Activated naive CD4-positive, alpha-beta T cell treated with anti-CD3 and anti-CD28 coated beads, Interleukin-2, amount 50 U/mL, for 72 hours (primary cell): Measurements from ENCODE around the gene ARGLU1. TPM values are rescaled to one million over a fixed set of nuclear protein-coding genes. Genes with fewer than 3 reads are reported as not detected.

Experiments used
- ATAC-seq, 2 donors: fragments of 150-1000 bp; cut with Tn5 transposase; 2 replicates each; pipeline ENCODE4 v1.10.0; 2021; ENCODE audit warnings: mild to moderate bottlenecking in 2 of 2, moderate library complexity in 2 of 2
- DNase-seq, 2 donors: peaks; one replicate each; pipeline ENCODE4 v3.0.0; 2021 to 2022; ENCODE audit warnings: low spot score in 2 of 2
- H3K27ac Mint-ChIP-seq, 2 donors: one replicate each; pipeline ENCODE4 v1.8.0; 2022; ENCODE audit warnings: mild to moderate bottlenecking in 2 of 2, mixed read lengths in 2 of 2
- H3K36me3 Mint-ChIP-seq, 2 donors: one replicate each; pipeline ENCODE4 v1.8.0; 2022; ENCODE audit warnings: mixed read lengths in 2 of 2
- H3K9me3 Mint-ChIP-seq, 2 donors: one replicate each; pipeline ENCODE4 v1.8.0; 2022; ENCODE audit warnings: mixed read lengths in 2 of 2
- total RNA-seq, 2 donors: library from RNA; stranded (reverse); gene quantifications; one replicate each; pipeline ENCODE4 v1.2.3, GENCODE V29; 2022

ARGLU1 gene
- total RNA-seq, 2 donors from 2014 or later = 78.2 to 79.3 TPM

- Mint-ChIP-seq H3K27ac (no peak overlapping the region), H3K9me3 (no peaks in the 10 kb centered on the region)
- no peak for ATAC-seq
Observed at GRCh38 chr13:106522898-106523525, 44.9 kb downstream of the ARGLU1 start.

GRCh38 chr13:106522112-106522705 lies 45.7 kb downstream of the ARGLU1 start:
- no peak for ATAC-seq
- DNase-seq = no peak
- no peak overlapping the region for H3K27ac Mint-ChIP-seq
- H3K9me3 Mint-ChIP-seq = no peaks in the 10 kb centered on the region
- no peaks in the 10 kb centered on the region for H3K36me3 Mint-ChIP-seq

More at GRCh38 chr13:106522898-106523525, 44.9 kb downstream of the ARGLU1 start:
- H3K36me3 Mint-ChIP-seq = no peaks in the 10 kb centered on the region
- DNase-seq = no peak

DNA sequence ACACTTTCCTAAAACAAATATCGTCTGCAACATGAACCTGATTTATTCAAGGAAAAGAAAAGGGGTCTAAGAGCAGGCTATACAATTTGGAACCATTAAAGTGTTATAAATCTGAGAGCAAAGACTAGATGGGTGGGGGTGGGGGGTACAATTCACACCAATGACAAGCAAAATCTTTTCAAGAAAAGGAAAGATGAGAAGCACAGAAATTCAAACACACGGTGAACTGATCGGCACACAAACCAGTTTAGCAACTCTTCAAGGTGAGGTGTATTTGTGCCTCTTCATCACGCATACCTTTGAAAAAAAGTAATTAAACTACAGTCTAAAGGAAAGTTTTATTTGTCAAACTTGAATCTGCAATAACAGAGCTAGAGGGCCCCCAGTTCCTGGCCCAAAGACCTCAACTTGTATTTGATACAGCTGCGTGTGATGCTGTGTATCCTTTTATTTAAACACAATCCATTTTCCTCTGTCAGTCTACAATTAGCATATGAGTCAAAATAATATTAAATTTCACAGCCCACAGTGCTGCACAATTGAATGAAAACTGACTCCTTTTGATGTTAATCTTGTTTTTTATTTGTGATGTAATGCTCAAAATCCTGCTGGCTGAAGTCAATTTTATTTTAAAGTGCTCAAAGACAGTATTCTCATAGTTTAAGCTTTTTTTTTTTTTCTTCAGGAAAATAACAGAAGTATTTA lies 46.7 kb downstream of the ARGLU1 start:
- no peak overlapping the region for H3K27ac Mint-ChIP-seq
- H3K9me3 Mint-ChIP-seq = no peaks in the 10 kb centered on the region
- ATAC-seq (no peak), DNase-seq (no peak)
- no peaks in the 10 kb centered on the region for H3K36me3 Mint-ChIP-seq

DNA sequence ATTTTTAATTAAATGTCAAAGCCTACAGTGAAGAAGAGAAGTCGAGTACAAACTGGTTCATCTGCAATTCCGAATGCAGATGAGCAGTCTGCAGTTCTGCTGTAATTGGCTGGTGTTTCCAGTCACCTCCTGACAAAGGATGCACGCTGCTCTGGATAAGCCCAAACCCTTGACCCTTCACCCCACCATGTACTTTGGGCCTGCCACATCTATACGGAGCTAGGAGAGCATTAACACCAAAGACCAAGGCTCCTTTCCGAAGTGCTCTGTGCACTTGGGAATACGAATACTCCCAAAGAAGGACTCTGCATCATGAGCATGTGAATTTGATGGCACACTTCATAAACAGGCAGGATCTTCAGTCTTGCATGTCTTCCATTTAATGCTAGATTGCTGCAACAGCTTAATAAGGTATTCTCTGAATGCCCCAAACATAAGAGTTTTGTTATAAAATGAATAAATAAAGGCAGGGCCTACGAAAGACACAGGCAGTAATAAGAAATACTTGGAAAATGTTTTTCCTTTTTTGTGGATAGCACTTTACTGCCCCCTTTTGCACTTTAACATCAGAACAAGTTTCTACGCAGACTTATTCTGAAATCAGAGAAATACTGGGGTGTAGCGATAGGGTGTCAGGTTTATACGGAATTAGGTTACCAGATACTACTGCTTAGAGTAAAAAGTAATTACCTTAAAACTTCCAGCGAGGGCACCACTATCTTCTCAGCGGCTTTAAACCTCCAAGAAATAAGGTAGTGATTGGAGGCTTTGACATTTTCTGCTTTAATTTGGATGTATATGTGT lies 47.5 kb downstream of the ARGLU1 start:
- DNase-seq (no peak), ATAC-seq (no peak)
- Mint-ChIP-seq H3K27ac (no peak overlapping the region), H3K9me3 (no peaks in the 10 kb centered on the region), H3K36me3 (no peaks in the 10 kb centered on the region)

- ATAC-seq (no peak), DNase-seq (no peak)
- H3K36me3 Mint-ChIP-seq = no peaks in the 10 kb centered on the region
- no peaks in the 10 kb centered on the region for H3K9me3 Mint-ChIP-seq
- no peak overlapping the region for H3K27ac Mint-ChIP-seq
Observed at GRCh38 chr13:106518512-106518911, 49.4 kb downstream of the ARGLU1 start.

DNA sequence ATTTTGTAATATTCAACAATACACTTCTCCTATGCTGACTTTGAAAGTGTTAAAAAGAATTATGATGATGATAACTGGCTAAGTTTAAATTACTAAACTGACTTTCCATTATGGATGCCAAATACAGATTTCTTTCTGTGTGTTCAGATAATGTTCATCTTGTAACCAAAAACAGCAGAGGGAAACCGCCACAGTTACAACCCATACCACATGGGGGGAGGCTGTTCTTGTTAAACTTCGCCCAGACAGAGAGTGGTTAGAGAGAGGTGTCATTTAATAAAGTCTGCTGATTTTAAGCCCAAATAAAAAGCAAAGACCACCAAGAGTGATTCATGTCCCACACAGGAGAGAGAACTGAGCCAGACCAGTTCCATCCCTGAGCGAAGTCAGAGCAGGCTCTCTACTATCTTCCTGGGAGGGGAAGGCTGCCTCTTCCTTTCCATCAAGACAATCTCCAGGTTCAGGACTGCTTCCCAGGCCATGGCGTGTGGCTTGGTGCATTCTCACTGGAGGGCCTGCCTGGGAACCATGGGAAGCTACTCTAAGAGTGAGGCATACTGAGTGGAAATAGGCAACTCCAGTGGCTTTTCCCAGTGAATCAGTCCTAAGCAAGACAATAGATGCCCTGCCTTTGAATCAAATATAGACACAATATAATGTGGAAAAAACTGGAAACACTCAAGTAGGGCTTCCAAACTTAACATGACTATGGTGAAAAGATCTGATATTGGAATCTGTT lies 50.7 kb downstream of the ARGLU1 start:
- Mint-ChIP-seq H3K9me3 (no peaks in the 10 kb centered on the region), H3K36me3 (no peaks in the 10 kb centered on the region), H3K27ac (no peak overlapping the region)
- DNase-seq (no peak), ATAC-seq (no peak)

- H3K36me3 Mint-ChIP-seq = no peaks in the 10 kb centered on the region
- H3K27ac Mint-ChIP-seq = no peak overlapping the region
- DNase-seq (no peak), ATAC-seq (no peak)
- H3K9me3 Mint-ChIP-seq = no peaks in the 10 kb centered on the region
Observed at GRCh38 chr13:106515635-106516254, 52.2 kb downstream of the ARGLU1 start.

DNA sequence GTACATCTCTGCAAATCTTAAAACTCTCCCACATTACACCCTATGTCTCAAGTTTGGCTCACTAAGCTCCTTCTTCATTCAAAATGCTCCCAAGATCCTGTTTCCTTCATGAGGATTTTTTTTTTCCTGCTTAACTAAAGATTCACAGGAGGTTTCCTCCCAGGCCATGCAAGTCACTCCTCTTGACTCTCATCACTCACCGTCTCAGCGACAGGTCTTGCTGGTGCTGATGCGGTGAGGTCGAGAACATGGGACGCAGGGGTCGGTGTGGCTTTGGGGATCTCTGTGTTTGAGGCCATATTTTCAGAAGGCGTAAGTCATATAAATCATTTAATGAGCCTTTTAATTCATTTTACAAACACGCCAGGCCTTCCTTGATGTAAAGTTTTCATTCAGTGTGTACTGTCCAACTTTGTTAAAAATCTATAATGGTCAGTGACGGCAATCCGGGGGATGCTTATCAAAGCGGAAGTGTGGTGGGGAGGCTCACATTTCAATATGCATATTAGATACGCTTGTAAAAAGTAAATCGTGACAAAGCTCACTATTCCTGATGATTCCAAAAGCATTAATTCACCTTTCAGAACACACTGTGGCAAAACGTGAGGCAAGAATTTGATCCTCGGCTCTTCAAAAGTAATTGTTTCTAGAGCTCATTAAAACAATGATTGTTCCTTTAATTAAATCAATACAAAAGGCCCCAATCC lies 52.9 kb downstream of the ARGLU1 start:
- no peaks in the 10 kb centered on the region for H3K9me3 Mint-ChIP-seq
- no peak for DNase-seq
- no peak for ATAC-seq
- H3K36me3 Mint-ChIP-seq = no peaks in the 10 kb centered on the region
- no peak overlapping the region for H3K27ac Mint-ChIP-seq

DNA sequence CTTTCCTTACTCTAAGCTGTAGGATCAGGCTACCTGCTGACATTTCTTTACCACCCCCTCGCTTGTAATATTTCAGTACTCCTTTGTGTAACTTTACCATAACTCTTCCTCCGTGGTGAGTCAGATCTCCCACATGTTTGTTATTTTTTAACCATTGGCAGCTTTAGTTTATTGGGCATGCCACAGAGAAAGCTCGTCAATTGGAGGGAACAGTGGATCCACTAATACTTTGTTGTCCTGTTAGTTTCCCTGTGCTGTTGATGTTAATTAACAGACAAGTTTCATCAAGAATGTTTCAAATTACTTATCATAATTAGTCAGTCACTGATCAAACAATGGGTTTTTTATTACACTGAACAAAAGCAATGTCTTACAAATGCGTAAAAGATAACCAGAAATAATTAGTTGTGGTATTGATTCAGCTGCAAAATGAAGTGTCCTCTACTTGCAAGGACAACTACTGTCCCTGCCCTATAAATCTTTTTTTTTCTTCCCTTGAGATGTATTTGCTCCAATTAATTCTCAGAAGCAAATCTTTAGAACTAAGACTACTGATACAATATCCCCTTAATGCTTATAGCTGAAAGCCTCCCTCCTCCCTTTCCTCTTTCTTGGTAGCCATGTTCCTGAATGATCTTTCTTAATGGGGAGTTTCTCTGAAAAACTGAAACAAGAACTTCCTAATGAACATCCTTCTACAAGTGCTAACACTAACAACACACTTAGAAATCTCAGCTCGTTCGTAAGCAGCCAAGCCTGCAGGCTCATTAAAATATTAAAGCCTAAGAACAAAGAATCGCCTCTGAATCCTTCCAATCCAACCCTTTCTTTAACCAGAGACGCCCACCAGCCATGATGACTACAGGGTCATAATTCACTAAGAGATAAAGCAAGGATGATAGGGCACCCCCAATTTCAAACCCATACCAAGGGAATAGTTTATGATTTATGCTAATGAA lies 54.6 kb downstream of the ARGLU1 start:
- DNase-seq (no peak), ATAC-seq (no peak)
- H3K36me3 Mint-ChIP-seq = no peaks in the 10 kb centered on the region
- no peaks in the 10 kb centered on the region for H3K9me3 Mint-ChIP-seq
- H3K27ac Mint-ChIP-seq = no peak overlapping the region

DNA sequence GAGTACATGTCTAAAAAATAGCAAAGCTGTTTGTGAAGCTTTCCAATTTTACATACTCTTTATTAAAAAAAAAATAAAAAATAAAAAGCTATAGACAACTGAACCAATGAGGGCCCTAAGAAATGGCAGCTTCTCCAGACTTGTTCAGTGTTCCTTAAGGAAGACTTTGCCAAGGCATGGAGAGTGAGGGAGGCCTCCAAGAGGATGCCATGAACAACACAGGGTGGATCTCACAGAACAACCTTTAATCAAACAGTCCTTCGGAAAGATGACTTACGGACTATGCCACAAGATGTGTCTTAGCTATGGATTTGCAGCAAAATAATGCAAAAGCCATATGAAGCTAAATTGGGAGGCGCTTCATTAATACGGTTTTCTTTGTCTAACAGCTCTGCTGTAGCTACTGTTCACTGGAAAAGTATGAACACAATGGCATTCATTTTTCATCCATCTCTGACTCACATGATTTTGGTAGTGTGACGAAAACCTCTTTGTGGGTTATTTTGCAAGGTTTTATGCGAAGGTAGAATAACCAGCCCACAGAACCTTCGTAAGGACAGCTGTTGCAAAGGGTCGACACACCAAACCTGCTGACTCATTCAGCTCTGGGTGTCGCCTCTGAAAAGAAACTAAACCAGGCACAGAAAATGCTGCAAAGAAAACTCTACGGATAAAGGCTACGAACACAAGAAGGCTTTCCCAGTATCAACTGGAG lies 60.2 kb downstream of the ARGLU1 start:
- Mint-ChIP-seq H3K36me3 (no peaks in the 10 kb centered on the region), H3K9me3 (no peaks in the 10 kb centered on the region), H3K27ac (no peak overlapping the region)
- DNase-seq = no peak
- ATAC-seq = peak in 1 of 2 donors; percentile 43

DNA sequence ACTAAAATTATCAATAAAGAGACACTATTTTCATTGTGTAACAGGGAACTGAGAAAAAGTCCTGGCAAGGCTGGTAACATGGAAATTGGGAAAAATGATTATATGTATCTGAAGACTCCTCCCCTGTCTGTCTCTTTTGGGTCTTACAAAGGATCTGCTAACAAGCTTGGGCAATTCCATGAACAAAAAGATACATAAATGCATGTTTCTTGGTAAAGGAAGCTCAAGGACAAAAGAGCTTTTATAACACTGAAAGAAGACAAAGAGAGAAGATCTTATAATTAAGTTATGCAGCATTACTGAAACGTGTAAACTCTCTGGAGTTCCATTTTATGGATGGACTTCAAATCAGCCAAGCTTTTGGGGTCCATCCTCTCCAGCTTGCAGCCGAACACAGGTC lies 61.7 kb downstream of the ARGLU1 start:
- no peak for DNase-seq
- Mint-ChIP-seq H3K9me3 (no peaks in the 10 kb centered on the region), H3K36me3 (no peaks in the 10 kb centered on the region), H3K27ac (no peak overlapping the region)
- ATAC-seq = no peak

DNA sequence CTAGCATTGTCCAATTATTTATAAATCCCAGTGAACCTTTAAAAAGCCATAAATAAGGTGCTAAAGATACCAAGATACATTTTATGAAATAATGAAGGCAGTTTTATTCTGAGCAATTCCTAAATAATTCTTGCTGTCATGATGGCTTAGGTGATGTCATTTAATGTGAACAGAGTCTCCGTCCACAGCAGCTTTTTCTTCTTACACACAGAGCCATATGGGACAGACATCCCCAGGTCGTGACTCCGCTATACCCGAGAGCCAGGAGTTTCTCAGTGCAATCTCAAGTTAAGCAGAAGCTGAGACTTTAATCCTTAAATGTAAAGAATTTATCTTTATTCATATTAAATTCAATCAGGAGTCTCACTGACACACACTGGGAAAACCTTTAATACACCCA lies 62.2 kb downstream of the ARGLU1 start:
- Mint-ChIP-seq H3K27ac (no peak overlapping the region), H3K36me3 (no peaks in the 10 kb centered on the region), H3K9me3 (no peaks in the 10 kb centered on the region)
- DNase-seq (no peak), ATAC-seq (no peak)

- H3K27ac Mint-ChIP-seq = no peak overlapping the region
Observed at GRCh38 chr13:106505295-106505694, 62.6 kb downstream of the ARGLU1 start.

DNA sequence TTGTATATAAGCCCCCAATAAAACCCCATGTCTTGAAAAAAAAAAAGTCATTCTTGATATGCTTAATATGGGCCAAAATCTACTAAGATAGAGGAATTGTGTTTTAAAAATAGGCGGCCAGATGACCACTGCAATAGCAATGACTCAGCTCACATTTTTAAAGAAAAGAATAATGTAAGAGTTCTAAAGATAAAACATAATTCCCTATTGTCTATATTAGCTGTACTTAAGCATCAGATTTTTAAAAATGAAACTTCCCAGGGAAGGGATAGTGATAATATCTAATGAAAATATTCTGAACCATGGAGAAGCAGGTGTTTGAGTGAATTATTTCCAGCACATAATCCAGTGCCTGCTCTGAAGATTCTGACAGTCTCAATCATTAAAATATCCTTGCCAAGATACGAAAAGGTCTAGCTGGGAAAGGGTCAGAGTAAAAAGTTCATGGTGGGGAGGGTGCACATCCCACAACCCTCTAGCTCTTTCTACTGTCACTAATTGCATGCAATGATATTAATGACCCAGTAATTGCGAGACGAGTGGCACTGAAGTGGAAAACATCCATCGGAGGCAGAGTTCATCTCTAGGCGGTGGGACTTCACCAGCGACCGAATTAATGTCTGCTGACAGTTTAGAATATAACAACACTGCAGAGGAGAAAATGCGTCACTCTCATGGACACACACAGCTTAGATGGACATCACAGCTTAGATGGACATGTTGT lies 64.0 kb downstream of the ARGLU1 start:
- Mint-ChIP-seq H3K36me3 (no peaks in the 10 kb centered on the region), H3K9me3 (no peaks in the 10 kb centered on the region), H3K27ac (no peak overlapping the region)
- ATAC-seq (no peak), DNase-seq (no peak)

More at GRCh38 chr13:106505295-106505694, 62.6 kb downstream of the ARGLU1 start:
- ATAC-seq = no peak
- no peaks in the 10 kb centered on the region for H3K9me3 Mint-ChIP-seq
- no peak for DNase-seq
- no peaks in the 10 kb centered on the region for H3K36me3 Mint-ChIP-seq
